Adrenal gland (tissue), 5 donors: Measurements from ENCODE around the gene ZNF148.

ENCODE experiments used
- CTCF ChIP-seq, 6 experiments: fragments of 450-650 bp in 4 of 6; fragments of 200-600 bp in 2 of 6; sonication (generic) in 1 of 6; IDR thresholded peaks; 1 replicate in 5 of 6; 2 replicates in 1 of 6; pipeline versions ENCODE4 v1.5.1 to v1.8.0; 2016 to 2021; ENCODE audit warnings: antibody characterized with exemption in 6 of 6, mild to moderate bottlenecking in 2 of 6, moderate library complexity in 1 of 6
- POLR2A ChIP-seq, 2 donors: fragments of 450-650 bp; IDR thresholded peaks; one replicate each; pipeline ENCODE4 v1.6.1; 2017; ENCODE audit warnings: antibody characterized with exemption in 2 of 2, mild to moderate bottlenecking in 2 of 2, moderate library complexity in 1 of 2
- donor health status: DM: no; HTN: no; CAD: no.

GRCh38 chr3:125211523-125212090 is 163.5 kb downstream of the ZNF148 start:
- no peak for TF ChIP-seq CTCF (IDR thresholded peaks at IDR 0.05)
- no peak for TF ChIP-seq POLR2A (IDR thresholded peaks at IDR 0.05)
